GM19455 (cell line): Measurements from ENCODE around the gene ELF5.

ENCODE experiments used
- ATAC-seq: cut with Tn5 transposase; IDR thresholded peaks from one replicate; pipeline ENCODE4 v1.9.1; 2021; ENCODE audit not compliant: unreplicated experiment

Gene ELF5

DNA sequence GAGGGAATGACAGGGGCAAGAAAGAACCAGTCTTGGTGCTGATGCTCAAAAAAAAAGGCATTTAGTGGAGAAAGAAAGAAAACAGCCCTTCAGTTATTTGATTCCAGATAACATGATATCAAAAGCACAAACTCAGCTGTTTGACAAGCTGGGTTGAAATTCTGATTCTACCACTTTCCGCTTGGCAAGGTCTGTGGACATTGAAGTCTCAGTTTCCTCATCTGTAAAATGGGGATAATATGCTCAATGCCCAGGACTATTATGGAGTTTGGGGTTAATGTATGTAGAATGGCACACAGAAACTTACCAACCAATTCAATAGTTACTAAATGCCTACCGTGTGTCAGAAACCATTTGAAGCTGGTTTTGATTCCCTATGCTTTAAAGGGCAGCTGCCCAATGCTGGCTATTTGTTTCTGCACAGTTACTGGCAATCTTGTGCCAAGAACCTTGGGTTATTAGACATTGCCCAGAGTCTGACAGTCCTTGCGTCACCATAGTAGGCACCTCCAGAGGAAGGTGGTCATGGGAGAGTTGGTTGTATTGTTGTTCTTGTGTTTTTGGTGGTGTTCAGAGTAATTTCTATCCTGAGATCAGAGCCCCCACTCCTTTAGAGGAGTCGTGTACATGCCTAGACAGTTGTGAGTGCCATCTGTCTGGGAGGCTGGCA is 19.5 kb downstream of the ELF5 start:
- ATAC-seq: no peak

GRCh38 chr11:34493468-34493867 is 20.1 kb downstream of the ELF5 start:
- ATAC-seq: no peak

DNA sequence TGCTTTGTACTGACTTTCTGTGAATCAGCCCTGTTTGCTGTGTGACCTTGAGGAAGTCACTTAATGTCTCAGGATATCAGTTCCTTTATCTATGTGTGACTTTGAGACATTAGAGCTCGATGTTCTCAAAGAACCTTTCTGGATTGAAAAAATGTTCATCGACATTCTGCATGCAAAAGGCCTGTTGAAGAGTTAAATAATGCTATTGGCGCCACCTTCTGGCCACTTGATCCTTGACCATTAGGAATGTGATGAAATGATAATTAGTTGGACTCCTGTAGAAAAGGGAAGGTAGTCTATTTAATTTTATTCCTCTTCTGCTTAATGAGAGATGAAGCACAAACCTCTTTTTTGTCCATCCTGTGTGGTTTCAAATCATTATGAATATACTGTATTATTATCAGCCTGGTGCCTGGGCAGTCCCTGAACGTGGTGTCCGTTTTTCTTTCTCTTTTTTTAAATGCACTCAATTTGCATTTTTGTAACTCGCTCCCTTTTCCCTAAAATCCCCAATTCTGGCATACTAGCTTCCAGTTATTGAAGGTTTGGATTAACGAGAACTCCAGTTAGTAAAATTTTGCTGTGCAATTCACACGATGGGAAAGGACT is 20.7 kb downstream of the ELF5 start:
- ATAC-seq: no peak

DNA sequence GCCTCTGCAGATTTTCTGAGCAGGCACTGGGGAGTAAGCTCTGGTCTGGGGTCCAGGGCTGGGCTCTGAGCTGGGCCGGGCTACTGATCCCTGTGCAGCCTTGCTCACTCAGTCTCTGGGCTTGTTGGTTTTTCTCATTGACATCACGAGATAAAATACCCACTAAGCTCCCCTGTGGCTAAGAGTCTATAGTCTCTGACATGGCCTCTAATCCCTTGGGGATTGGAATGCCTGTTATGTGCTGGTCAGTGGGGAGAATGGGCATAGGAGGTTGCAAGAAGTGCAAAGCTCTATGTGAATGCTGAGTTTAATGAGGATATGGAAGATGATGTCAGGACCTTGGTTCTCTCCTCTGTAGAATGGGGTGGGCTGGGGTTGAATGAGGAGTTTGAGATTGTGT is 23.3 kb downstream of the ELF5 start:
- no peak for ATAC-seq

DNA sequence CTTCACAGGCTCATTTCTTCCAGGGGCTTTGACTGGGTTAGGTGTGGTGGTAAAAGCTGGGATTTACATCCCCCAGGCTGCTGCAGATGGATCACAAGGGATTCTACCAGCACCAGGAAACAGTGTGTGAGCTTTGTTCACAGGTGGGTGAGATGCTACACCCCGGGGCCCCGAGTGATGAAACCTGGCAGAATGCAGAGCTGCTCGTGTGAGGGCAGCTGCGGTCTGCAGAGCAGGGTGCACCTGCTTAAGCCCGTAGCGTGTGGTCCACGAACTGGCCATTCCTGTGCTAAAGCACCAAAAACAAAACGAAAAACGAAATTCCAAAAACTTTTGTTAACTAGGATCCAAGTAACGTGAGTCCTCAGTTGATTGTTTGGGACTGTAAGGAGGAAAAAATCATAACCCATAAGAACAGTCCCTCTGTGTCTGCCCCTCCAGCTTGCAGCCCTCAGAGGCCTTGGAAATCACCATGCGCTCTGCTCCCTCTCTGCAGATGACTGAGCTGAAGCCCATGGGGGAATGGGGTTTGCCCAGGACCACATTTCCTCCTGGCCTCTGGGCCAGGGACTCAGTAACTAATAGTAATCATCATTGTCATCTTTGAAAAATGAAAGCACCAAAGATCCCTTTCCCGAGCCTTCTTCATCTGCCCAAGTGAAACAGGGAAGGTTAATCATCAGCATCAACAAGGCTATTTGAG is 24.6 kb downstream of the ELF5 start:
- ATAC-seq: no peak

DNA sequence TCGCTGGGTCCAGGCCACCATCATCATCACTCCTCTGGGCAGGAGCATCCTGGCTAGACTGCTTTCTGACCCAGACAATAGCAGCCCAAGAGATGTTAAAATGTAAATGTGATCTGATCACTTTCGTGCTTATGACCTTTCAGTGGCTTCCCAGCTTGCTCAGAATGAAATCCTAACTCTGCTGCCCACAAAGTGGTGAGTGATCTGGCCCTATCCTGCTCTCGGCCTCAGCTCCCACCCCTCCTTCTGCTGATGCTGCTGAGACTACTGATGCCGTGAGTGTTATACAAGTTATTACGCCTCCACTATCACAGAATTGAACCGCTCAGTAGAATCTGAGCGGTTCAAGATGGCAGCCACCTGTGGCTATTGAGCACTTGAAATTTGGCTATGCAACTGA is 26.2 kb downstream of the ELF5 start:
- ATAC-seq: no peak

DNA sequence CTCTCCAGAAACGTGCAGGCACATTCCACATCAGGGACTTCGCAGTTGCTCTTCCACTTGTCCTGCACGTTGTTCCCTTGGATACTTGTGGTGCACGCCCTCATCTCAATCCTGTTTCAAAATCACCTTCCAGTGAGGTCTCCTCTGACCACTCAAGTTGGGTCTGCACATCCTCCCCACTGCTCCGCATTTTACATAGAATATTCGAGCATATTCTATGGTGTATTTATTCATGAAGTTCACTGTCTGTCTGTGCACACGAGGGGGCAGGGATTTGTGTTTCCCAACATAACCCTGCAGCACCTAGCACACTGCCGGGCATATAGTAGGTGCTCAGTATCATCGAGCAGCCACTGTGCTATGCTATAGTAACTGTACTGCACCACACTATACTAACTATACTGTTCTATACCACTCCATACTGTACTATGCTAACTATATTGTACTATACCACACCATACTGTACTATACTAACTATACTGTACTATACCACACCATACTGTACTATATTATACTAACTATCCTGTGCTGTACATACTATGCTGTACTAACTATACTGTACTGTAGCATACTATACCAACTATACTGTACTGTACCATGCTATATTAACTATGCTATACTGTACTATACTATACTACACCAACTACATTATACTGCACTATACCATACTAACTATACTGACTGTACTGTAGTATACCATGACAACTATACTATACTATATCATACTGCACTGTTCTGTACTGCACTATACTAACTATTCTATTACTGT is 30.3 kb downstream of the ELF5 start:
- ATAC-seq: no peak

DNA sequence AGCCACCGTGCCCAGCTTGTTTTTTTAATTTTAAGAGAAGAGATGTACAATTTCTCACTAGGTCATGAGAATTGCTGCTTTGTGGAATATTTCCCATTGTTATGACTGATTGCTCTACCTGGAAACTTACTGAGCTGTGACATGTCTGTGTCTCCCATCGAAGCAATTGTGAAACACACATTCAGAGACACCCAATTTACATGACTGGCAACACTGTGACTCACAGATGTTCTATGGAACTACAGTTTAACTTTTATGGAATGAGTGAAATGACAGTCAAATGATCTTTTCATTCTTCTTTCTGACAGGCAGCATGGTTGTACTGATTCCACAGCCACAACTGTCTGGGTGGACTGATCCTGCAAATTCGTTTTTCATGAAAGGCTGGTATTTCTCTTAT is 32.3 kb downstream of the ELF5 start:
- ATAC-seq: no peak

DNA sequence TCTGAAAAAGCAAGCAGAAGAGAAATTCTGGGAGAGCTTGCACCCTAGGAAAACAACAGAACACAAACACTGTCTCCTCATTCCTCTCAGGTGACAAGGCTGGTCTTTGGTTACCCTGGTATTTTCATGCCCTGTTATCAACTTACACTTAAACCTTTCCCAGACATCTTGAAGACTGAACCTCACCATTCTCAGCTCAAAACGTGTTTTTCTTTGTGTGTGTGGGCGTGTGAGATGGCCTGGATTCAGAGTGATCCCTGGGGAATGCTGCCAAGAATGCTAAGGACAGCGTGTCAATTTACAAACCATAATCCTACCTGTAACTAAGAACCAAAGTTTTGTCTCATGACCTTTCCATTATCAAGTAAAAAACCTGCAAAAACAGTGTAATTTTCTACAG is 33.3 kb downstream of the ELF5 start:
- ATAC-seq: no peak

- no peak for ATAC-seq
Measured at GRCh38 chr11:34478845-34479663, 34.5 kb downstream of the ELF5 start.

GRCh38 chr11:34476849-34477248 is 36.7 kb downstream of the ELF5 start:
- ATAC-seq: no peak

DNA sequence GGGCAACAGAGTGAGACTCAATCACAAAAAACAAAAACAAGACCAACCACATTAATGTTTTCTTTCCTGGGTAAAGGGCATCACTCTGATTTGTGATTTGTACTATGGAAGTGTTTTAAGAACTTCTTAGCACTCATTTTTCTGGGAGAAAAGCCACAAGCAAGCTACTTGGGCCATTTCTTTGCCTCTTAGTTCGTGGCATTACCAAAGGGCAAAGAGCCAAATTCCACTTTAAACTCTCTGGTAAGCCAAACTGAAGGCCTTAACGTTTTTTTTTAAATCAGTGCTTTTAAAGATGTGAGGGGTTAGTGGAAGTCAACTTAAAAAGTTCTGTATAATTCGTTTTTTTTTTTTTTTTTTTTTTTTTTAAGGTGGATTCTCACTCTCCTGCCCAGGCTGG is 37.9 kb downstream of the ELF5 start:
- ATAC-seq: no peak

- ATAC-seq: no peak
Measured at GRCh38 chr11:34473603-34474169, 39.9 kb downstream of the ELF5 start.

GRCh38 chr11:34468209-34468841 is 45.3 kb downstream of the ELF5 start:
- ATAC-seq: no peak

DNA sequence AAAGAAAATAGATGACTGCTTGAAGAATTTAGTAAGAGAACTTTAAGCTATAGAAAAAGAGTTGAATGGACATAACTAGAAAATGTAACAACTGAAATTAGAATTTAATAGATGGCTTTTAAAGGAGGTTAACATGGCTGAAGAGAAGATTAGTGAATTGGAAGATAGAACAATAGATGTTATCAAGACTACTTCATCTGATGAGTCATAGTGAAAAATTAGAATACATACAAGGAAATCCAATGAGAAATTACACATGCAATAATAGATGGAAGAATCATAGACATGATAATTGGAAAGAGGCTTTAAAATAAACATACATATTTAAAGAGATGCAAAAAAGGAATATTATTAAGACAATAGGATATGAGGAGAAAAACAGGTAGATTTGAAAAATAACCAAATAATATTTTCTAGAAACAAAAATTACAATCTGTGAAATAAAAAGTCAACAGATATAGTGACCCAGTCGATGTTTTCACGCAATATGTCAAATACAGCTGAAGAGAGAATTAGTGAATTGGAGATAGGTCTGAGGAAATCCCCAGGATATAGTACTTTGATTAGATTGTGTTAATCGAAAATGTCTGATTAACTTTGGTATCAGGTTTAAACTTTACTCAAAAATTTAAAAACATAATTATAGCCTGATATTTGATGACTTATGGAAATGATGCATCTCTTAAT is 46.6 kb downstream of the ELF5 start:
- no peak for ATAC-seq

DNA sequence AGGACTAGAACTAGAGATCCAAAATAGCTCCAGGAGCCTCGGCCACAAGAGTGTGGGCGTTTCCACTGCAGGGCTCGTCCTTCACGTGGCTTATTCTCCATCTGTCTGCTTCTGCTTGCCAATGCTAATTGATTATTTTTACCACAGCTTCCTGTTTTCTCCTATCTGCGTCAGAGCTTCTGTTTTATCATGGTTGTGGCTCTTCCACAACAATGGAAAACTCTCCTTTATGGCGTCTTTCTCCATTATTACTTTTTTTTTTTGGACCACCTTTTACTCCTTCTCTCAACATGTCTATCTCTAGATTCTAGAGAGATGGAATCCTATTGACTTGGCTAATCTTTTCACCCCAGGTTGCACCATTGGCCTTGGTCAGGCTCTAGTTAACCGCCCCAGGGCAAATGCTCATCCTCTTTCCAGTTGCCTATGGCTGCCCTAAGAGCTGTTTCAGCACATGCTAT is 49.0 kb downstream of the ELF5 start:
- ATAC-seq: no peak

DNA sequence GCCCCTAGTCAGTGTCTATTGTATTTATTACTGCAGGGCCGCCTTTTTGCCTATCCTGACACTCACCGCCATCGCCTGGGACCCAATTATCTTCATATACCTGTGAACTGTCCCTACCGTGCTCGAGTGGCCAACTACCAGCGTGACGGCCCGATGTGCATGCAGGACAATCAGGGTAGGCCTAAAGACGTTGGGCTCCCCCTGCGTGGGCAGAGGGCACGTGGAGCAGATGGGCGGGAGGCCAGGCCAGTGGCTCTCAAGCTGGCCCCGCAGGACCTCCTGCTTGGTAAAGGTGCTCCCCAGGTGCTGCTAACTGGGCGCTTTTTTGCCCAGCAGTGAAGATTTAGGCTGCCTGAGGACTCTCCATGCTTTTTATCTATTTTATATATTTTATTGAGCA is 52.4 kb downstream of the ELF5 start:
- no peak for ATAC-seq

- ATAC-seq: no peak
Measured at GRCh38 chr11:34460278-34460677, 53.3 kb downstream of the ELF5 start.

DNA sequence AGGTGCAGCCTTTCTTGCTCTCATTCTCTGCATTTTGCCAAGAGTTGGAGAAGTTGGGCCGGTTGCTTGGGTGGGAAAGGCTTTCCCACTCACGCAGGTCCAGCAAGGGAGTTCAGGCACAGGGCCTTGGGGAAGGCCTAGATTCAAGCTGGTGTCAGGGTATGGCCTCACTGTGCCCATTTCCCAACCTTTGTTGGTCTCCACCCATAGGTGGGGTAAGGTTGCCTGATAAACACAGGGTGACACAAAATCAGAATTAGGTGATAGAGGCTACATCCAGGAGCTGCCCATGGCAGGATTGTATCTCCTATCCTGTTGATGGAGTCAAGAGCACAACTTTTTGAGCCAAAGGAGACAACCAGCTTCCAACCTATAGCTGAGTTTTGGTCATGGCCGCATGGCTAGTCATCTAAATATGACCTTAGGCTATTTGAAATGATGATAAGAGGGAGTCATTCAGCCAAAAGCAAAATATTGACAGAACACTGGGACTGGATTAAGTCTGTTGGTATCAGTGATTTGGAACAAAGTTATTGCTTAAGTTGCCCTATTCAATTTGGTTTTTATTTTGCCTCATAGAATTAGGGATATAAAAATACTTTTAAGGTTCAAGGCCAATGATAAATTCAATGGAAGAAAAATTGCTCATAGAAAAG is 54.0 kb downstream of the ELF5 start:
- ATAC-seq: no peak
